ENCODE data around the gene TMEM61.

DNA sequence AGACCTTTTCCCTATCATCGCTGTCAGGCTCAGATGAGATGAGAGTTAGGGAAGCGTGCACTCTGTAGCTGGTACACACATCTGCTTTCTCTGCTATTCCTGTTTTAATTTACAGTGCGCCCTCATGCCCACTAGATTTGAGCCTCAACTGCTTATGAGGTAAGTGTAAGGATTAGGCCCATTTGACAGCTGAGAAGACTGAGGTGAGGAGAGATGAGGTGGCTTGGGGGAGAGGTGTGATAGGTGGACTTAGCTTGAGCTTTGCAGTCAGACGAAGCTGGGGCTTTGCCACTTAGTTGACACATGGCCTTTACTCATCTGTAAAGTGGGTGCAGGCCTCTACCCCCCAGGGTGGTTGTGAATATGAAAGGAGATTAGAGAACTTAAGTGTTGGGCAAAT lies 8.5 kb downstream of the TMEM61 start:
- TF ChIP-seq, protein P1, sequence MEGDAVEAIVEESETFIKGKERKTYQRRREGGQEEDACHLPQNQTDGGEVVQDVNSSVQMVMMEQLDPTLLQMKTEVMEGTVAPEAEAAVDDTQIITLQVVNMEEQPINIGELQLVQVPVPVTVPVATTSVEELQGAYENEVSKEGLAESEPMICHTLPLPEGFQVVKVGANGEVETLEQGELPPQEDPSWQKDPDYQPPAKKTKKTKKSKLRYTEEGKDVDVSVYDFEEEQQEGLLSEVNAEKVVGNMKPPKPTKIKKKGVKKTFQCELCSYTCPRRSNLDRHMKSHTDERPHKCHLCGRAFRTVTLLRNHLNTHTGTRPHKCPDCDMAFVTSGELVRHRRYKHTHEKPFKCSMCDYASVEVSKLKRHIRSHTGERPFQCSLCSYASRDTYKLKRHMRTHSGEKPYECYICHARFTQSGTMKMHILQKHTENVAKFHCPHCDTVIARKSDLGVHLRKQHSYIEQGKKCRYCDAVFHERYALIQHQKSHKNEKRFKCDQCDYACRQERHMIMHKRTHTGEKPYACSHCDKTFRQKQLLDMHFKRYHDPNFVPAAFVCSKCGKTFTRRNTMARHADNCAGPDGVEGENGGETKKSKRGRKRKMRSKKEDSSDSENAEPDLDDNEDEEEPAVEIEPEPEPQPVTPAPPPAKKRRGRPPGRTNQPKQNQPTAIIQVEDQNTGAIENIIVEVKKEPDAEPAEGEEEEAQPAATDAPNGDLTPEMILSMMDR (IDR thresholded peaks at IDR 0.05): no peak
- TF ChIP-seq EZH2 (IDR thresholded peaks at IDR 0.05; ENCODE audit: borderline replicate concordance, insufficient read depth, low read depth, low read length, poor library complexity, severe bottlenecking): no peak
